ENCODE measurements around the gene NTRK2. TPM values are rescaled to one million over a fixed set of nuclear protein-coding genes. Genes with fewer than 3 reads are reported as not detected.

The NTRK2 gene
- total and polyA plus RNA-seq, 12 donors = 0.43 to 5.6 (median 2.1) TPM

GRCh38 chr9:84996029-84996428, 326.5 kb downstream of the NTRK2 start:
- no peaks in the 10 kb centered on the region for H3K9me3 ChIP-seq (replicated peaks in 1 of 3)
- H3K4me1 ChIP-seq (replicated peaks in 1 of 2) = no peaks in the 10 kb centered on the region
- H3K36me3 ChIP-seq (replicated peaks in 1 of 2) = no peaks in the 10 kb centered on the region
- DNase-seq = no peak
- TF ChIP-seq, protein P1, sequence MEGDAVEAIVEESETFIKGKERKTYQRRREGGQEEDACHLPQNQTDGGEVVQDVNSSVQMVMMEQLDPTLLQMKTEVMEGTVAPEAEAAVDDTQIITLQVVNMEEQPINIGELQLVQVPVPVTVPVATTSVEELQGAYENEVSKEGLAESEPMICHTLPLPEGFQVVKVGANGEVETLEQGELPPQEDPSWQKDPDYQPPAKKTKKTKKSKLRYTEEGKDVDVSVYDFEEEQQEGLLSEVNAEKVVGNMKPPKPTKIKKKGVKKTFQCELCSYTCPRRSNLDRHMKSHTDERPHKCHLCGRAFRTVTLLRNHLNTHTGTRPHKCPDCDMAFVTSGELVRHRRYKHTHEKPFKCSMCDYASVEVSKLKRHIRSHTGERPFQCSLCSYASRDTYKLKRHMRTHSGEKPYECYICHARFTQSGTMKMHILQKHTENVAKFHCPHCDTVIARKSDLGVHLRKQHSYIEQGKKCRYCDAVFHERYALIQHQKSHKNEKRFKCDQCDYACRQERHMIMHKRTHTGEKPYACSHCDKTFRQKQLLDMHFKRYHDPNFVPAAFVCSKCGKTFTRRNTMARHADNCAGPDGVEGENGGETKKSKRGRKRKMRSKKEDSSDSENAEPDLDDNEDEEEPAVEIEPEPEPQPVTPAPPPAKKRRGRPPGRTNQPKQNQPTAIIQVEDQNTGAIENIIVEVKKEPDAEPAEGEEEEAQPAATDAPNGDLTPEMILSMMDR (IDR thresholded peaks at IDR 0.05) = no peak
- no peak for TF ChIP-seq POLR2A (IDR thresholded peaks at IDR 0.05)
- 24 to 41% (median 36%) methylated on average over 4 of the region's 4 CpGs for WGBS, 4 donors
- H3K27ac ChIP-seq = no peak overlapping the region
- intact Hi-C loops (cut with DNase I) = no loop called here
- H3K4me3 ChIP-seq = no peak overlapping the region
- no peaks in the 10 kb centered on the region for H3K27me3 ChIP-seq

DNA sequence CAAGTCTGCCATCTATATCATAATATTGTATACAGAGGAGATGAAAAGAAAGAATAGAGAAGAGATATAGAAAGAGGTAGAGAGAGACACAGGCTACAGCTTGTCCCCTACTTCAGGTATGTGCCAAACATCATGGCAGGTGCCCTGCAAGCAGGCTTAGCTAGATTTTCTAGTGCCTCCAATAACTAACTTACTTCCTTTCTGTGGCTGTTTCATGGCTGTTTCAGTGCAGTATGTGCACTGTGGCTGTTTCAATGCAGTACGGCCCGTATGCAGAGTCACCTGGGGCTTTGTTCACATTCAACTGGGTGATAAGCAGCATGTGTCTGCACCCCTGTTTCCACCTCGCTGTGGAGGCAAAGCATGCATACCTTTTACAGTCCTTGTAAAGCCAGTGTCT, 327.2 kb downstream of the NTRK2 start:
- TF ChIP-seq, protein P1 (IDR thresholded peaks at IDR 0.05) = no peak
- no peak for TF ChIP-seq POLR2A (IDR thresholded peaks at IDR 0.05)
- no peaks in the 10 kb centered on the region for H3K9me3 ChIP-seq (replicated peaks in 1 of 3)
- intact Hi-C loops (cut with DNase I) = no loop called here
- H3K4me3 ChIP-seq = no peak overlapping the region
- 71 to 89% (median 86%) methylated on average over 3 of the region's 3 CpGs for WGBS, 4 donors
- H3K4me1 ChIP-seq (replicated peaks in 1 of 2) = no peaks in the 10 kb centered on the region
- no peak for DNase-seq
- no peaks in the 10 kb centered on the region for H3K36me3 ChIP-seq (replicated peaks in 1 of 2)
- H3K27ac ChIP-seq = no peak overlapping the region
- H3K27me3 ChIP-seq = no peaks in the 10 kb centered on the region

DNA sequence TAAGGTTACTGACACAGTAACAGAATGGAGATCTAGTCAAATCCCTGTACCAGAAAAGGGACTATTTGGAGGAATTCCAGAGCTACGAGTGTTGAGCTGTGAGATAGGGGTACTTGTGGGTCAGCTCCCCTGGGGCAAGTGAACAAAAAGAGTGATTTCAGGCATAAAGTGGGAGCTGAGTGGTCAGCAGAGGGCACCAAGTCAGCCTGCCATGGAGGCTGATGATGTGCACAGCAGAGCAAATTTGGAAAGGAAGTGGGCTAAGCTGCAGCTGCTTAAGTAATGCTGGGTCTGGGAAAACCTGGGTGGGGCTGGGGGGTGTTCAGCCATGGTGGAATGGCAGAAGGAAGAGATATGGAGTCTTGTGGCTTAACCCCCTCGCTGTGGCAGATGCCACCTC, 327.9 kb downstream of the NTRK2 start:
- TF ChIP-seq, protein P1 (IDR thresholded peaks at IDR 0.05) = no peak
- TF ChIP-seq POLR2A (IDR thresholded peaks at IDR 0.05) = no peak
- intact Hi-C loops (cut with DNase I) = no loop called here
- no peaks in the 10 kb centered on the region for H3K9me3 ChIP-seq (replicated peaks in 1 of 3)
- WGBS, 4 donors = 59 to 79% (median 68%) methylated on average over 2 of the region's 2 CpGs
- DNase-seq = no peak
- no peak overlapping the region for H3K4me3 ChIP-seq
- no peaks in the 10 kb centered on the region for H3K27me3 ChIP-seq
- no peak overlapping the region for H3K27ac ChIP-seq
- no peaks in the 10 kb centered on the region for H3K4me1 ChIP-seq (replicated peaks in 1 of 2)
- H3K36me3 ChIP-seq (replicated peaks in 1 of 2) = no peaks in the 10 kb centered on the region

DNA sequence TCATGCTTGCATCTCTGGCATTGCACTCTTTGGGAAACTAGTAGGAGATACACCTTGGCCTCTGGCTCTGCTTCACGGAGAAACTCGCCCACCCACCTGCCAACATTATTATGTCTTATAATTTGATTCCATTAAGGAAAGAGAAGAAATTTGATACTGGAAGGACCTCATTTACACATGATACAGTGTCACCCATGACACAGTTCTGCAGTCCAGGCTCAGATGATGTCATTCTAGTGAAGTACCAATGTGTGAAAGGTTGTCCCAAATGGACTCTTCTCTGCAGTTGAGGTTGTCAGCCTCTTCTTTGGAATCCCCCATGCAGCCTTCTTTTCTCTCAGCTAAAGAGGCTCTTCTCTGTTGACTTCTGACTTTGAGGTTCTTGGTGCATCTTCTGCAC, 329.1 kb downstream of the NTRK2 start:
- no peaks in the 10 kb centered on the region for H3K36me3 ChIP-seq (replicated peaks in 1 of 2)
- no peaks in the 10 kb centered on the region for H3K27me3 ChIP-seq
- no peak for DNase-seq
- no peaks in the 10 kb centered on the region for H3K4me1 ChIP-seq (replicated peaks in 1 of 2)
- H3K4me3 ChIP-seq = no peak overlapping the region
- 33 to 58% (median 49%) methylated on average over 2 of the region's 2 CpGs for WGBS, 4 donors
- H3K9me3 ChIP-seq (replicated peaks in 1 of 3) = no peaks in the 10 kb centered on the region
- intact Hi-C loops (cut with DNase I) = no loop called here
- no peak overlapping the region for H3K27ac ChIP-seq
- no peak for TF ChIP-seq POLR2A (IDR thresholded peaks at IDR 0.05)
- TF ChIP-seq, protein P1 (IDR thresholded peaks at IDR 0.05) = no peak
